ENCODE results near the gene MRPL2. TPM values are rescaled to one million over a fixed set of nuclear protein-coding genes. Genes with fewer than 3 reads are reported as not detected.

MRPL2 gene
- total RNA-seq (2022; extraction: Qiagen RNA extraction) = 51.6 to 56.6 TPM (median 55.3 TPM) in 5 replicates

GRCh38 chr6:43059168-43060033, at the start of gene MRPL2, which contains the start of gene KLC4:
Gene MRPL2, minus strand, starts transcription at chr6:43059434. Its CDS starts 53 bp downstream, at chr6:43059381.
Gene KLC4, plus strand, starts transcription at chr6:43059631. Its CDS starts 1,705 bp downstream, at chr6:43061336.

GRCh38 chr6:43075670-43076463, 16.6 kb upstream of the MRPL2 start, which contains the start of gene PTK7:
Gene PTK7, plus strand, starts transcription at chr6:43076314. Its CDS starts 175 bp downstream, at chr6:43076489.

GRCh38 chr6:43053545-43054205, 5.6 kb downstream of the MRPL2 start, which contains the start of gene CUL7:
Gene CUL7, minus strand, starts transcription at chr6:43053851. Its CDS starts 1,063 bp downstream, at chr6:43052788.

GRCh38 chr6:43021270-43022047, 37.8 kb downstream of the MRPL2 start, which contains the start of gene RRP36:
Gene RRP36, plus strand, starts transcription at chr6:43021623. Its CDS starts 32 bp downstream, at chr6:43021655.

GRCh38 chr6:43013843-43014433, 45.3 kb downstream of the MRPL2 start, which contains the start of the genes KLHDC3 and MEA1:
Gene KLHDC3, plus strand, starts transcription at chr6:43014249. Its CDS starts 2,944 bp downstream, at chr6:43017193.
Gene MEA1, minus strand, starts transcription at chr6:43013946. Its CDS starts 133 bp downstream, at chr6:43013813.

Other genes with a start within 250 kb of the MRPL2 start
- gene RPL7L1, start 179.8 kb downstream of the MRPL2 start, total RNA-seq (2022; extraction: Qiagen RNA extraction) = 63.6 to 78.7 TPM (median 69.2 TPM) in 5 replicates
- gene PTCRA, start 143.4 kb downstream of the MRPL2 start, total RNA-seq (2022; extraction: Qiagen RNA extraction) = not detected in 5 replicates
- 33.9 to 43.7 TPM (median 41.4 TPM) in 5 replicates for gene CNPY3, start 130.0 kb downstream of the MRPL2 start, total RNA-seq (2022; extraction: Qiagen RNA extraction)
- 0.08 to 0.19 TPM (median 0.13 TPM) in 4 of 5 replicates, not detected in the other for gene GNMT, start 98.7 kb downstream of the MRPL2 start, total RNA-seq (2022; extraction: Qiagen RNA extraction)
- gene PEX6, start 80.3 kb downstream of the MRPL2 start, total RNA-seq (2022; extraction: Qiagen RNA extraction) = 5.8 to 10.5 TPM (median 10.1 TPM) in 5 replicates
- gene PPP2R5D, start 74.9 kb downstream of the MRPL2 start, total RNA-seq (2022; extraction: Qiagen RNA extraction) = 28.4 to 31.5 TPM (median 29.7 TPM) in 5 replicates
- gene MEA1, start 45.5 kb downstream of the MRPL2 start, total RNA-seq (2022; extraction: Qiagen RNA extraction) = 93.9 to 110 TPM (median 98.0 TPM) in 5 replicates
- gene KLHDC3, start 45.2 kb downstream of the MRPL2 start, total RNA-seq (2022; extraction: Qiagen RNA extraction) = 25.9 to 28.6 TPM (median 27.3 TPM) in 5 replicates
- 70.2 to 79.1 TPM (median 72.4 TPM) in 5 replicates for gene RRP36, start 37.8 kb downstream of the MRPL2 start, total RNA-seq (2022; extraction: Qiagen RNA extraction)
- gene CUL7, start 5.6 kb downstream of the MRPL2 start, total RNA-seq (2022; extraction: Qiagen RNA extraction) = 5.4 to 8.8 TPM (median 8.4 TPM) in 5 replicates
- gene KLC4, start 197 bp upstream of the MRPL2 start, total RNA-seq (2022; extraction: Qiagen RNA extraction) = 4.9 to 8.2 TPM (median 6.4 TPM) in 5 replicates
- 4.0 to 5.0 TPM (median 4.4 TPM) in 5 replicates for gene PTK7, start 16.9 kb upstream of the MRPL2 start, total RNA-seq (2022; extraction: Qiagen RNA extraction)
- gene SRF, start 111.8 kb upstream of the MRPL2 start, total RNA-seq (2022; extraction: Qiagen RNA extraction) = 12.2 to 17.9 TPM (median 16.7 TPM) in 5 replicates
- 6.1 to 9.7 TPM (median 9.2 TPM) in 5 replicates for gene CUL9, start 122.8 kb upstream of the MRPL2 start, total RNA-seq (2022; extraction: Qiagen RNA extraction)
- gene DNPH1, start 170.0 kb upstream of the MRPL2 start, total RNA-seq (2022; extraction: Qiagen RNA extraction) = 77.1 to 92.6 TPM (median 87.3 TPM) in 5 replicates
- 0.02 to 0.07 TPM (median 0.05 TPM) in 5 replicates for gene TTBK1, start 184.0 kb upstream of the MRPL2 start, total RNA-seq (2022; extraction: Qiagen RNA extraction)
- gene SLC22A7, start 238.8 kb upstream of the MRPL2 start, total RNA-seq (2022; extraction: Qiagen RNA extraction) = not detected in 5 replicates
- 0.11 to 0.71 TPM (median 0.28 TPM) in 5 replicates for gene CRIP3, start 249.4 kb upstream of the MRPL2 start, total RNA-seq (2022; extraction: Qiagen RNA extraction)

Measured in A549 treated with dexamethasone at 1 μM for 4 hours (cell line).